Activated CD4-positive, alpha-beta T cell treated with anti-CD3 and anti-CD28 coated beads, Interleukin-2, amount 10 ng/mL, durations not matched to agents 24 days and 14 days (primary cell): ENCODE results near the gene PPHLN1. TPM values are rescaled to one million over a fixed set of nuclear protein-coding genes. Genes with fewer than 3 reads are reported as not detected.

Source experiments
- DNase-seq: peaks from one replicate; pipeline ENCODE4 v3.0.0; 2022
- H3K27ac Mint-ChIP-seq: one replicate; pipeline ENCODE4 v1.8.0; 2022; ENCODE audit warnings: mild to moderate bottlenecking, mixed read lengths
- H3K27me3 Mint-ChIP-seq: one replicate; pipeline ENCODE4 v1.8.0; 2022; ENCODE audit warnings: mixed read lengths
- H3K36me3 Mint-ChIP-seq: one replicate; pipeline ENCODE4 v1.8.0; 2022; ENCODE audit warnings: low read depth, mild to moderate bottlenecking, mixed read lengths
- H3K4me1 Mint-ChIP-seq: one replicate; pipeline ENCODE4 v1.8.0; 2021; ENCODE audit warnings: mixed read lengths
- H3K4me3 Mint-ChIP-seq: one replicate; pipeline ENCODE4 v1.8.0; 2022; ENCODE audit warnings: mild to moderate bottlenecking, moderate library complexity, mixed read lengths
- H3K9me3 Mint-ChIP-seq: one replicate; pipeline ENCODE4 v1.8.0; 2021; ENCODE audit warnings: mixed read lengths
- intact Hi-C: fragments of 100-400 bp; cut with micrococcal nuclease; formaldehyde crosslinking; loops from one replicate; pipeline ENCODE4 v1.15.1; 2023
- total RNA-seq: library from RNA; stranded (reverse); gene quantifications from 2 replicates; pipeline ENCODE4 v1.2.3, GENCODE V29; 2022

PPHLN1 gene
- total RNA-seq, 1 donor from 2014 or later, result 92.3 TPM

- no peaks in the 10 kb centered on the region for H3K4me1 Mint-ChIP-seq
- H3K9me3 Mint-ChIP-seq, result no peaks in the 10 kb centered on the region
- H3K36me3 Mint-ChIP-seq, result peaks cover 10% of the 10 kb centered on the region
- H3K4me3 Mint-ChIP-seq, result no peak overlapping the region
- intact Hi-C loops, result no loop called here
- no peaks in the 10 kb centered on the region for H3K27me3 Mint-ChIP-seq
- no peak for DNase-seq
- H3K27ac Mint-ChIP-seq, result no peak overlapping the region
Measured at GRCh38 chr12:42407306-42407705, 81.3 kb downstream of the PPHLN1 start.

- no peaks in the 10 kb centered on the region for H3K9me3 Mint-ChIP-seq
- H3K4me1 Mint-ChIP-seq, result no peaks in the 10 kb centered on the region
- intact Hi-C loops, result no loop called here
- H3K27ac Mint-ChIP-seq, result no peak overlapping the region
- no peak for DNase-seq
- no peaks in the 10 kb centered on the region for H3K27me3 Mint-ChIP-seq
- no peak overlapping the region for H3K4me3 Mint-ChIP-seq
- peaks cover 21% of the 10 kb centered on the region for H3K36me3 Mint-ChIP-seq
Measured at GRCh38 chr12:42409471-42409870, 83.5 kb downstream of the PPHLN1 start.

- Mint-ChIP-seq H3K4me3 (no peak overlapping the region), H3K27ac (no peak overlapping the region), H3K27me3 (no peaks in the 10 kb centered on the region), H3K36me3 (peaks cover 20% of the 10 kb centered on the region), H3K9me3 (no peaks in the 10 kb centered on the region), H3K4me1 (no peaks in the 10 kb centered on the region)
- DNase-seq, result no peak
- intact Hi-C loops, result no loop called here
Measured at GRCh38 chr12:42410340-42410739, 84.4 kb downstream of the PPHLN1 start.

- intact Hi-C loops, result no loop called here
- Mint-ChIP-seq H3K27me3 (no peaks in the 10 kb centered on the region), H3K27ac (no peak overlapping the region), H3K4me1 (peaks cover 8% of the 10 kb centered on the region), H3K9me3 (no peaks in the 10 kb centered on the region), H3K36me3 (peaks cover 9% of the 10 kb centered on the region), H3K4me3 (no peak overlapping the region)
- no peak for DNase-seq
Measured at GRCh38 chr12:42420395-42420794, 94.4 kb downstream of the PPHLN1 start.

GRCh38 chr12:42421844-42422779 lies 96.1 kb downstream of the PPHLN1 start:
- DNase-seq, result no peak

GRCh38 chr12:42422785-42423184 lies 96.8 kb downstream of the PPHLN1 start:
- no peaks in the 10 kb centered on the region for H3K9me3 Mint-ChIP-seq
- peaks cover 19% of the 10 kb centered on the region for H3K36me3 Mint-ChIP-seq
- no peak overlapping the region for H3K27ac Mint-ChIP-seq
- H3K4me3 Mint-ChIP-seq, result no peak overlapping the region
- intact Hi-C loops, result no loop called here
- H3K4me1 Mint-ChIP-seq, result peaks cover 20% of the 10 kb centered on the region
- no peaks in the 10 kb centered on the region for H3K27me3 Mint-ChIP-seq
- DNase-seq, result no peak

More at GRCh38 chr12:42421844-42422779, 96.1 kb downstream of the PPHLN1 start:
- Mint-ChIP-seq H3K4me1 (peaks cover 18% of the 10 kb centered on the region), H3K9me3 (no peaks in the 10 kb centered on the region), H3K27me3 (no peaks in the 10 kb centered on the region), H3K27ac (no peak overlapping the region), H3K4me3 (no peak overlapping the region), H3K36me3 (peaks cover 14% of the 10 kb centered on the region)
- intact Hi-C loops, result no loop called here

GRCh38 chr12:42426746-42427145 lies 100.8 kb downstream of the PPHLN1 start:
- Mint-ChIP-seq H3K9me3 (no peaks in the 10 kb centered on the region), H3K36me3 (peaks cover 30% of the 10 kb centered on the region), H3K4me3 (no peak overlapping the region), H3K4me1 (peaks cover 12% of the 10 kb centered on the region), H3K27ac (no peak overlapping the region), H3K27me3 (no peaks in the 10 kb centered on the region)
- intact Hi-C loops, result no loop called here
- no peak for DNase-seq

GRCh38 chr12:42428850-42429249 lies 102.9 kb downstream of the PPHLN1 start:
- H3K27ac Mint-ChIP-seq, result no peak overlapping the region
- intact Hi-C loops, result no loop called here
- H3K36me3 Mint-ChIP-seq, result peaks cover 42% of the 10 kb centered on the region
- no peak for DNase-seq
- no peaks in the 10 kb centered on the region for H3K9me3 Mint-ChIP-seq
- no peak overlapping the region for H3K4me3 Mint-ChIP-seq
- no peaks in the 10 kb centered on the region for H3K27me3 Mint-ChIP-seq
- H3K4me1 Mint-ChIP-seq, result peaks cover 12% of the 10 kb centered on the region

GRCh38 chr12:42432517-42433140 lies 106.7 kb downstream of the PPHLN1 start:
- Mint-ChIP-seq H3K9me3 (no peaks in the 10 kb centered on the region), H3K4me3 (no peak overlapping the region), H3K27ac (no peak overlapping the region), H3K4me1 (no peaks in the 10 kb centered on the region), H3K36me3 (peaks cover 31% of the 10 kb centered on the region), H3K27me3 (no peaks in the 10 kb centered on the region)
- intact Hi-C loops, result no loop called here
- no peak for DNase-seq

GRCh38 chr12:42440608-42441007 lies 114.6 kb downstream of the PPHLN1 start:
- Mint-ChIP-seq H3K9me3 (no peaks in the 10 kb centered on the region), H3K4me3 (no peak overlapping the region), H3K27ac (no peak overlapping the region), H3K4me1 (no peaks in the 10 kb centered on the region), H3K36me3 (peaks cover 42% of the 10 kb centered on the region), H3K27me3 (no peaks in the 10 kb centered on the region)
- intact Hi-C loops, result no loop called here
- no peak for DNase-seq

GRCh38 chr12:42442311-42442759 lies 116.4 kb downstream of the PPHLN1 start:
- no peaks in the 10 kb centered on the region for H3K4me1 Mint-ChIP-seq
- H3K36me3 Mint-ChIP-seq, result peaks cover 44% of the 10 kb centered on the region
- no peak overlapping the region for H3K27ac Mint-ChIP-seq
- H3K27me3 Mint-ChIP-seq, result no peaks in the 10 kb centered on the region
- H3K9me3 Mint-ChIP-seq, result no peaks in the 10 kb centered on the region
- intact Hi-C loops, result no loop called here
- H3K4me3 Mint-ChIP-seq, result no peak overlapping the region
- no peak for DNase-seq

GRCh38 chr12:42442888-42443287 lies 116.9 kb downstream of the PPHLN1 start:
- DNase-seq, result no peak
- Mint-ChIP-seq H3K27ac (no peak overlapping the region), H3K9me3 (no peaks in the 10 kb centered on the region), H3K27me3 (no peaks in the 10 kb centered on the region), H3K4me1 (no peaks in the 10 kb centered on the region), H3K36me3 (peaks cover 42% of the 10 kb centered on the region), H3K4me3 (no peak overlapping the region)
- intact Hi-C loops, result no loop called here

GRCh38 chr12:42444192-42444943 lies 118.4 kb downstream of the PPHLN1 start:
- Mint-ChIP-seq H3K27ac (no peak overlapping the region), H3K9me3 (no peaks in the 10 kb centered on the region), H3K4me3 (no peak overlapping the region), H3K4me1 (no peaks in the 10 kb centered on the region), H3K27me3 (no peaks in the 10 kb centered on the region), H3K36me3 (peaks cover 48% of the 10 kb centered on the region)
- DNase-seq, result no peak
- intact Hi-C loops, result no loop called here

GRCh38 chr12:42445891-42446290 lies 119.9 kb downstream of the PPHLN1 start:
- H3K4me1 Mint-ChIP-seq, result no peaks in the 10 kb centered on the region
- no peak overlapping the region for H3K4me3 Mint-ChIP-seq
- no peaks in the 10 kb centered on the region for H3K27me3 Mint-ChIP-seq
- intact Hi-C loops, result no loop called here
- peaks cover 43% of the 10 kb centered on the region for H3K36me3 Mint-ChIP-seq
- H3K27ac Mint-ChIP-seq, result no peak overlapping the region
- no peaks in the 10 kb centered on the region for H3K9me3 Mint-ChIP-seq
- no peak for DNase-seq
